GM06990 (cell line): ENCODE measurements around the gene R3HDM2.

ENCODE experiments used
- DNase-seq: peaks from one replicate; pipeline ENCODE4 v3.0.0-alpha.2; 2011; ENCODE audit not compliant: insufficient read length; ENCODE audit errors: extremely low read depth
- H3K27me3 ChIP-seq: replicated peaks from 2 replicates; pipeline ENCODE4 v1.6.0; 2011; ENCODE audit warnings: low read length; ENCODE audit not compliant: control insufficient read depth, insufficient read depth
- H3K36me3 ChIP-seq: 2 replicates; pipeline ENCODE4 v1.5.1; 2011; ENCODE audit warnings: low read length; ENCODE audit not compliant: control insufficient read depth, insufficient read depth
- H3K4me3 ChIP-seq: replicated peaks from 2 replicates; pipeline ENCODE4 v1.5.1; 2011; ENCODE audit warnings: low read depth, mild to moderate bottlenecking, control low read depth, low read length
- CTCF ChIP-seq: IDR thresholded peaks from 2 replicates; pipeline ENCODE4 v1.5.1; 2011; ENCODE audit warnings: low read length, control low read depth, mild to moderate bottlenecking, inconsistent platforms; ENCODE audit not compliant: insufficient read depth, poor library complexity, severe bottlenecking

Gene R3HDM2

GRCh38 chr12:57205931-57206330, 224.9 kb downstream of the R3HDM2 start:
- TF ChIP-seq CTCF = no peak
- Histone ChIP-seq H3K36me3 (no peaks in the 10 kb centered on the region), H3K27me3 (no peaks in the 10 kb centered on the region; the same call in 1 of the 2 replicates), H3K4me3 (no peak overlapping the region)
- no peak for DNase-seq

GRCh38 chr12:57205186-57205585, 225.7 kb downstream of the R3HDM2 start:
- no peak for TF ChIP-seq CTCF
- H3K36me3 ChIP-seq = no peaks in the 10 kb centered on the region
- no peak for DNase-seq
- no peak overlapping the region for H3K4me3 ChIP-seq
- H3K27me3 ChIP-seq = no peaks in the 10 kb centered on the region; the same call in 1 of the 2 replicates

- no peak for DNase-seq
- no peak for TF ChIP-seq CTCF
- H3K36me3 ChIP-seq = no peaks in the 10 kb centered on the region
- no peaks in the 10 kb centered on the region for H3K27me3 ChIP-seq
- H3K4me3 ChIP-seq = no peak overlapping the region
Measured at GRCh38 chr12:57204454-57204853, 226.4 kb downstream of the R3HDM2 start.

GRCh38 chr12:57203791-57204190, 227.1 kb downstream of the R3HDM2 start:
- DNase-seq = no peak
- no peak for TF ChIP-seq CTCF
- H3K27me3 ChIP-seq = no peaks in the 10 kb centered on the region
- H3K4me3 ChIP-seq = no peak overlapping the region
- no peaks in the 10 kb centered on the region for H3K36me3 ChIP-seq
